Stomach smooth muscle (tissue), 2 donors: ENCODE measurements around the gene PLD3.

Source experiments
- H3K27ac ChIP-seq: one replicate; pipeline ENCODE4 v1.7.0; 2013; ENCODE audit warnings: mild to moderate bottlenecking, low read length, inconsistent platforms
- H3K27me3 ChIP-seq, 2 donors: one replicate each; pipeline ENCODE4 v1.7.0; 2013; ENCODE audit warnings: low read length in 2 of 2; ENCODE audit not compliant: insufficient read depth in 2 of 2, control insufficient read depth in 1 of 2
- H3K36me3 ChIP-seq, 2 donors: one replicate each; pipeline ENCODE4 v1.7.0; 2013; ENCODE audit warnings: low read length in 2 of 2; ENCODE audit not compliant: control insufficient read depth in 2 of 2, insufficient read depth in 2 of 2
- H3K4me1 ChIP-seq: one replicate; pipeline ENCODE4 v1.7.0; 2013; ENCODE audit warnings: low read length; ENCODE audit not compliant: control insufficient read depth, insufficient read depth
- H3K4me3 ChIP-seq, 2 donors: one replicate each; pipeline ENCODE4 v1.7.0; 2013; ENCODE audit warnings: low read length in 2 of 2
- H3K9ac ChIP-seq, 2 donors: one replicate each; pipeline ENCODE4 v1.7.0; 2013; ENCODE audit warnings: low read length in 2 of 2, mild to moderate bottlenecking in 1 of 2
- H3K9me3 ChIP-seq, 2 donors: one replicate each; pipeline ENCODE4 v1.7.0; 2013; ENCODE audit warnings: low read length in 2 of 2; ENCODE audit not compliant: control insufficient read depth in 2 of 2
- donor health status: healthy.
- donor health status: Pancreatic carcinoma.

PLD3 gene

DNA sequence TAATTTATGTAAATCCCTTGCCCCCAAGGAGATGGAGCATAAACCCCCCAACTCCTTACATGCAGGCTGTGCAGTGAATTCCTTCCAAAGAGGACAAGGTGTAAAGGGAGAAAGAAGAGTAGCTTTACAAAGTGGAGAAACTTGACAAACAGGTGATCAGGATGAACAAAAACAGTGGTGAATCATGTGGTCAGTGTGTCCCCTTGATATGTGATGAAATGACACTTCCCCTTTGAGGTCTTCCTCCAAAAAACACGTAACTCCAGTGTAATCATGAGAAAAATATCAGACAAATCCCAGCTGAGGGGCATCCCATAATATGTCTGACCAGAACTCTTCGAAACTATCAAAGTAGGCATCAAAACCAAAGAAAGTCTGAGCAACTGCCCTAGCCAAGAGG, 33.8 kb upstream of the PLD3 start:
- H3K36me3 ChIP-seq = peaks cover 0 to 6% of the 10 kb centered on the region in 2 donors
- no peaks in the 10 kb centered on the region for H3K4me1 ChIP-seq
- H3K9ac ChIP-seq = no peak overlapping the region
- no peak overlapping the region for H3K4me3 ChIP-seq
- no peak overlapping the region for H3K27ac ChIP-seq
- H3K27me3 ChIP-seq = no peaks in the 10 kb centered on the region
- H3K9me3 ChIP-seq = no peaks in the 10 kb centered on the region

DNA sequence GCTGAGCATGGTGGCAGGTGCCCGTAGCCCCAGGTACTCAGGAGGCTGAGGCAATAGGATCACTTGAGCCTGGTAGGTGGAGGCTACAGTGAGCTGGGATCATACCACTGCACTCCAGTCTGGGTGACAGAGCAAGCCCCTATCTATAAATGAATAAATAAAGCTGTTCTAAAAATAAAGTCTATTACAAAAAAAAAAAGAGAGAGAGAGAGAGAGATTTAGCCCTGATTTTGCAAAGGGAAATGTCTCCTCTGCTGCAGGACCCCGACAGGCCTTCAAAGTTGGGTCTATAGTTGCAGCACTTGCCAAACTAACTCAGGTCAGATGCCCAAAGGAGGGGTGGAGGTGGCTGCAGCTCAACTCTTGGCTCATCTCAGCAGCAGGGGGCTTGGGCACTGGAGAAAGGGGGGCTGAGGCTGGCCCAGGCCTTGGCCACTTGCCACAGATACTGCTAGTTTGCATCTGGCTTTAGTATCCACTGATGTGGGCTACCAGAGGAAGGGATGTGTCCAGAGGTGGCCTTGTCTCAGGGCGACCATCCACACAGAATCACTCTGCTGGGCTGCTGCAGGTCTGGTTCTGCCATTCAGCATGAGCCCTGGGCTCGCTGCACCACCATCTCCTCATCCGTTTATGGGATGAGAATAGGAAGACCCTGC, 32.6 kb upstream of the PLD3 start:
- Histone ChIP-seq H3K9me3 (no peaks in the 10 kb centered on the region), H3K27ac (no peak overlapping the region), H3K36me3 (peaks cover 3 to 8% of the 10 kb centered on the region in 2 donors), H3K4me3 (no peak overlapping the region), H3K4me1 (no peaks in the 10 kb centered on the region), H3K9ac (no peak overlapping the region), H3K27me3 (no peaks in the 10 kb centered on the region)

DNA sequence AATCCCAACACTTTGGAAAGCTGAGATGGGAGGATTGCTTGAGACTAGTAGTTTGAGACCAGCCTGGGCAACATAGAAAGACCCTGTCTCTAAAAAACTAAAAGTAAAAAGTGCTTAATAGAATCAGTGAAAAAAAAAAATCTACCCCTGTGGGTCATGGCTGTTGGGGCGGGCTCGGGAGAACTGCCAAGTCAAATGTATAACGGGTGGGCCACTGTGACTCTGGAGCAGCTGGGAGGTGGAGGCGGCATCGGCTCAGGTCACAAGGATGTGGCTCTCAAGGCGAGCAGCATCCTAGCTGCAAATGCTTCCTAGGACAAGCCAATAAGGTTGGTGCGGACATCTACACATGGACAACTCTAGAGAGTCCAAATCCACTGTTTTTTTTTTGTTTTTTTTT, 31.2 kb upstream of the PLD3 start:
- H3K36me3 ChIP-seq = peaks cover 10 to 20% of the 10 kb centered on the region in 2 donors

DNA sequence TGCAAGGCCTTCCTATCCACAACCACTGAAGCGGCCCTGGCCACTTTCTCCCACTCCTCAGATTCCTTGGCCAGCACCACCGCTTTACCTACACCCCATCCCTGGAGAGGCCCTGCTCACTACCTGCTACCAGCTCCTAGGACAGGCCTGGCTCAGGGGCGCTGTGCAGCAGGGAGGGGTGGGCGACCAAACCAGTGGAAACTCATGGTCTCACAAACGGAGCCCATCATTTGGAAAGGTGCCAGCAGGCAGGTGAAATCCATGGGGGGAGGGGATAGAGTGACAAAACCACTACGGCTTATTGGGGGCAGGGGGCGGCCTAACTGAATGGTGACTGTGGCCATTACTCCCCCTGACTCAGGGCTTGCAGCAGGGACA, 27.9 kb upstream of the PLD3 start:
- Histone ChIP-seq H3K4me1 (no peaks in the 10 kb centered on the region), H3K4me3 (no peak overlapping the region), H3K27me3 (no peaks in the 10 kb centered on the region), H3K36me3 (peaks cover 20 to 44% of the 10 kb centered on the region in 2 donors), H3K9ac (no peak overlapping the region), H3K9me3 (no peaks in the 10 kb centered on the region), H3K27ac (no peak overlapping the region)

More for the DNA sequence above, 31.2 kb upstream of the PLD3 start:
- no peaks in the 10 kb centered on the region for H3K4me1 ChIP-seq
- no peak overlapping the region for H3K27ac ChIP-seq
- H3K4me3 ChIP-seq = no peak overlapping the region
- no peak overlapping the region for H3K9ac ChIP-seq
- no peaks in the 10 kb centered on the region for H3K9me3 ChIP-seq
- no peaks in the 10 kb centered on the region for H3K27me3 ChIP-seq

DNA sequence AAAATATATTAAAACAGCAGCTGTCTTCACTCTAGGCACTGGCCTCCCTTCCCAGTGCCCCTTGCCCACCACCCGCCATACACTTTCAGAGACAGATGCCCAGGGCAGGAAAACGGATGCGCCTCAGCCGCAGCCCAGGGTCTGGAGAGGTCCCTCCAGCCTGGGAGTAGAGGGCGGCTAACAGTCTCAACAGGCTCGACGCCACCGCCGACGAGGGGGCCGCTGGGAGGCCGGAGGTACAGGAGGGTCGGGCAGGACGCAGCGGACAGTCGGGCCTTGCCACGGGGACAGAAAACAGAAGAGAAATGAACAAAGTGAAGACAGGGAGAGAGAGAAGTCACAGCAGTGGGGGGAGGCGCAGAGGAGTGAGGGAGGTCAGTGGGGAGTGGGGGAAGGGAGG, 27.4 kb upstream of the PLD3 start:
- H3K27me3 ChIP-seq = no peaks in the 10 kb centered on the region
- peaks cover 20 to 49% of the 10 kb centered on the region in 2 donors for H3K36me3 ChIP-seq

DNA sequence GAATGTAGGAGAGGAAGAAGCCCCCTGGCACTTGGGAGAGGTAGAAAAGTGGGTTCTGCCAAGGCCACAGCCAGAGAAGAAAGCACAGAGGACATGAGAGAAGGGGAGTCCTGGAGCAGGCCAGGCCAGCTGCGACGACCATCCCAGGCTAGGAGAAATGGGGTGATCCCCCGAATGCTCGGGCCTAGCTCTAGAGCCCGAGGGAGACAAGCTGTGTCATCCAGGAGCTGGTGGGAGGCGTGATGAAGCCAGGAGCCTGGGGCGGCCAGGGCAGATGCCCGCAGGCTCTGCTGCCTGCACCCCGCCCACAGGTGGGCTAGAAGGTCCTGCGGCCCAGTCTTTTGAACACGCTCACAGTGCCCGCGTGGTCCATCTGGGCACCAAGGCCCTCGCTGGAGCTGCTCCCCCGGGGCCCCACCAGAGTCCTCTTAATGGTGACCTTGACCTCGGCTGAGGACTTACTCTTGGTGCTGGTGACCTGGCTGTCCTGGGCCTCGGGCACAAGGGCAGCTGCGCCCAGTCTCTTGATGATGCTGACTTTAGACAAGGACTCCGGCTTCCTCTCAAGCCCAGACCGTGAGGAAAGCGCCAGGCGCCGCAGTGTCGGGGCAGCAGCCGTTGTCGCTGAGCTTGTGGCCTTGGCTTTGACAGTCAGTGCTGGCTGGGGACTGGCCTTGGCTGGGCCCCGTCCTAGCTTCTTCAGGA, 26.8 kb upstream of the PLD3 start:
- Histone ChIP-seq H3K4me3 (no peak overlapping the region), H3K36me3 (peaks cover 20 to 51% of the 10 kb centered on the region in 2 donors), H3K27ac (no peak overlapping the region), H3K9ac (no peak overlapping the region), H3K27me3 (no peaks in the 10 kb centered on the region), H3K4me1 (no peaks in the 10 kb centered on the region), H3K9me3 (no peaks in the 10 kb centered on the region)

More for the DNA sequence above, 27.4 kb upstream of the PLD3 start:
- Histone ChIP-seq H3K9me3 (no peaks in the 10 kb centered on the region), H3K4me3 (no peak overlapping the region), H3K9ac (no peak overlapping the region), H3K27ac (no peak overlapping the region), H3K4me1 (no peaks in the 10 kb centered on the region)

DNA sequence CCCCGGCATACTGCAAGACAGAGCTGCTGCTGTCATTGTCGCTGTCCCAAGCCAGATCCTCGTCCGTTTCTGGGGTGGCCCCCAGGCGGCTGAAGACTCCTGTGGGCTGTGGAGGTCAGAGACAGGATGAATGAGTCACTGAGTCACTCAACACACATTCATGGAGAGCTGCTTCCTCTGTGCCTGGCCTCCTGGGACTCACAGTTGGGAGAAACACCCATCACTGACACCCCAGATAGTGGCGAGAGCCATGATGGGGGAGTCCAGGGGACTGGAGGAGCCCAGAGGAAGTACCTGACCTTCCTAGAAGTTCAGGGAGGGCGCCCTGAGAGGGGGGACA, 26.3 kb upstream of the PLD3 start:
- Histone ChIP-seq H3K4me3 (no peak overlapping the region), H3K27ac (no peak overlapping the region), H3K9ac (no peak overlapping the region), H3K9me3 (no peaks in the 10 kb centered on the region), H3K27me3 (no peaks in the 10 kb centered on the region), H3K4me1 (no peaks in the 10 kb centered on the region), H3K36me3 (peaks cover 20 to 52% of the 10 kb centered on the region in 2 donors)

DNA sequence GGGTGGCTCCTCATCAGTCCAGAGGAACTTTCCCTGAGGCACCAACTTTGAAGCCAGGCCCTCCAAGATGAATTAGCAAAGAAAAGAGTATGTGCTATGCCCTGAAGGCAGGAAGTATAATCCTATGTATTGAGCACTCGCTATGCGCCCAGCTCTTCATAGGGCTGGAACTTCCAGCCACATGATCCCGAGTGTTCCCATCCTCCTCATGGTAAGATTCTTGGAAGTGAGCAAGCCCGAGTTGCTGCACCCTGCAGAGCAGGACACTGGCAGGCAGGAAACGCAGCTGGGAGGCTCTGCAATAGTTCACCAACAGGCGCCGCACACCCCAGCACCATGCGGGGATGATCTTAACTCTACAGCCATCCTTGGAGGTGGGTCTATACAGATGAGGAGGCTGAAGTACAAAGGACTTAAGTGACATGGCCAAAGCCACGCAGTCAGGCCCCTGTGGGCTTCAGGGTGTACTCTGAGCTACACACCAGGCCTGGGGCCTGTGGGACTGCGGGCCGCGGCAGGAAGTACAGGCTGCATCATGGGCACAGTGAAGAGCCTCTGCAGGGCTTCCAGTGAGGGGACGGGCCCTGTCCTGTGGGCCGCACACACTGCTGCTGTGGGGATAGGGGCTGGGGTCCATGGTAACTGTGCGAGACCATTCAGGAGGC, 25.4 kb upstream of the PLD3 start:
- Histone ChIP-seq H3K27ac (no peak overlapping the region), H3K9ac (no peak overlapping the region), H3K27me3 (no peaks in the 10 kb centered on the region), H3K36me3 (peaks cover 28 to 59% of the 10 kb centered on the region in 2 donors), H3K4me1 (no peaks in the 10 kb centered on the region), H3K4me3 (no peak overlapping the region), H3K9me3 (no peaks in the 10 kb centered on the region)

DNA sequence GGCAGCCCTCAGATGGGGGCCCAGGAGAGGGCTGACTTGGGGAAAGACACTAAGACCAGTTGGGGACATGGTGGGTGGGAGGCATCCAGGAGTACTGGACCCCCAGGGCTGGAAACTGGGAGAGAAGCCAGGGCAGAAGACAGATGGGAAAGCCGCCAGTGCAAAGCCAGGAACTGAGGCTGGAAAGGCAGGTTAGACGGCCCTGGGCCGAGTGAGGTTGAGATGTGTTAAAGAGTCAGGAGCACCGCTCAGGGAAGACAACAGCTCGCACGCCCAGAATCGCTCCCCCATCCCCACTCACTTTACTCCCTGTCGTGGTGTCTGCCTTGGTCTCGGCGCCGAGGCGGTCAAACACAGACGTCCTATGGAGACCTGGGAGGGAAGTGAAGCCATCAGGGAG, 24.8 kb upstream of the PLD3 start:
- no peak overlapping the region for H3K9ac ChIP-seq
- H3K9me3 ChIP-seq = no peaks in the 10 kb centered on the region
- peaks cover 34 to 64% of the 10 kb centered on the region in 2 donors for H3K36me3 ChIP-seq
- H3K27ac ChIP-seq = no peak overlapping the region
- no peaks in the 10 kb centered on the region for H3K27me3 ChIP-seq
- H3K4me3 ChIP-seq = no peak overlapping the region
- no peaks in the 10 kb centered on the region for H3K4me1 ChIP-seq

DNA sequence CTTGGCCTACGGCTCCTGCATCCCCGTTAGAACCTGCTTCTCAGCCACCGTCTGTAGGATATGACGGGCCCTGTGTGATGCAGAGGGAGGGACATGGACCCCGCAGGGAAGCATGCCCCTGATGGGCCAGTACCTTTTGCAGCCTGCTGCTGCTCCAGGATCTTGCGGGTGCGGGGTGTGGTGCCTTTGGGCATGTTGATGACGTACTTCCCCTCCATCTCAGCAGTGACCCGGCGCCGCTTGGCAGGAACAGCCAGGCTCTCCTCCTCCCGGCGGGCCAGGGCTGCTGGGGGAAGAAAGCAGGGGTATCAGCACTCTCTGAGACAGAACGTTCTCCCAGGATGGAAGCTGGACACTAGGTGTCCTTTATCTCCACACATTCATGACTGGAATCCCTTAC, 22.3 kb upstream of the PLD3 start:
- Histone ChIP-seq H3K4me1 (no peaks in the 10 kb centered on the region), H3K36me3 (peaks cover 43 to 69% of the 10 kb centered on the region in 2 donors), H3K9ac (no peak overlapping the region), H3K9me3 (no peaks in the 10 kb centered on the region), H3K4me3 (no peak overlapping the region), H3K27me3 (no peaks in the 10 kb centered on the region), H3K27ac (no peak overlapping the region)

DNA sequence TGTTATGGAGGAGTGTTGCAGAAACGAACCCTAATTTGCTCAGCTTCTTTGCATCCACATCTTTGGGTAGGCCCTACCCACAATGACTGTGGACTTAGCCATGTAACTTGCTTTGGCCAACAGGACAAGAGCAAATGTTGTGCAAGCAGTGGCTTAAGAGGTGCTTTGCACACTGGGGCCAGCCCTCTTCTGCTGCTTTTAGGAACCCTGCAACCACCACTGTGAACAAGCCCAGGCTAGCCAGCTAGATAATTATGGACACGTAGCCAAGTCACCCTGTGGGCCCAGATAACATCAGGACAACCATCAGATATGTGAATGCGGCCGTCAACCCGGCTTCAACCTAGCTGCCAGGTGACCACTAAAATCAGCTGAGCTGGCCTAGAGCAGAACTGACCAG, 17.4 kb upstream of the PLD3 start:
- Histone ChIP-seq H3K36me3 (peaks cover 39 to 59% of the 10 kb centered on the region in 2 donors), H3K4me1 (no peaks in the 10 kb centered on the region), H3K4me3 (no peak overlapping the region), H3K9me3 (no peaks in the 10 kb centered on the region), H3K27ac (no peak overlapping the region), H3K27me3 (no peaks in the 10 kb centered on the region), H3K9ac (no peak overlapping the region)
